Panc1 (cell line): ENCODE data around the gene CCDC85A. TPM values are rescaled to one million over a fixed set of nuclear protein-coding genes. Genes with fewer than 3 reads are reported as not detected.

ENCODE experiments used
- ATAC-seq: fragments of 200-7000 bp; cut with Tn5 transposase; 2 replicates; pipeline ENCODE4 v1.9.1; 2020; ENCODE audit warnings: mild to moderate bottlenecking, moderate library complexity
- BruUV-seq: library from RNA; stranded (reverse); fragments of 400-500 nt; replicated peaks from 2 replicates; lab custom pipeline; 2021; lab: Mats Ljungman, UMichigan
- CTCF ChIA-PET: fragments of 300-600 bp; sonication (Branson Sonifier 250); formaldehyde crosslinking; loops from one replicate; lab custom pipeline; 2022; ENCODE audit warnings: antibody characterized with exemption; lab: Charles Lee
- POLR2A ChIA-PET: fragments of 300-600 bp; sonication (Branson Sonifier 250); formaldehyde crosslinking; loops from one replicate; lab custom pipeline; 2022; ENCODE audit warnings: antibody characterized with exemption; lab: Charles Lee
- DNase-seq: peaks from one replicate; pipeline ENCODE4 v3.0.0-alpha.2; 2010; ENCODE audit warnings: low read depth, low spot score
- H3K27ac ChIP-seq: 2 replicates; pipeline ENCODE4 v1.5.1; 2011; ENCODE audit warnings: mild to moderate bottlenecking, low read length, inconsistent platforms
- H3K27me3 ChIP-seq: fragments of 200-500 bp; sonication (Bioruptor generic); 2 replicates; pipeline ENCODE4 v1.6.0; 2014; ENCODE audit warnings: low read length, inconsistent platforms; ENCODE audit not compliant: control insufficient read depth, insufficient read depth
- H3K36me3 ChIP-seq: fragments of 200-500 bp; sonication (Bioruptor generic); 2 replicates; pipeline ENCODE4 v1.5.1; 2014; ENCODE audit warnings: inconsistent platforms, mild to moderate bottlenecking, low read length, moderate library complexity; ENCODE audit not compliant: control insufficient read depth, insufficient read depth
- H3K4me1 ChIP-seq: 2 replicates; pipeline ENCODE4 v1.5.1; 2011; ENCODE audit warnings: inconsistent platforms, mild to moderate bottlenecking, low read length, moderate library complexity; ENCODE audit not compliant: control insufficient read depth, insufficient read depth
- H3K4me3 ChIP-seq, 2 experiments: 2 replicates each; pipeline ENCODE4 v1.5.1; 2011 to 2012; ENCODE audit warnings: low read depth in 2 of 2, low read length in 2 of 2, mild to moderate bottlenecking in 2 of 2, inconsistent platforms in 1 of 2, moderate library complexity in 1 of 2
- H3K9me3 ChIP-seq: fragments of 200-500 bp; sonication (Bioruptor generic); 2 replicates; pipeline ENCODE4 v1.5.1; 2014; ENCODE audit warnings: low read depth, mild to moderate bottlenecking, inconsistent platforms, low read length, moderate library complexity; ENCODE audit not compliant: control insufficient read depth, insufficient read depth
- POLR2AphosphoS5 ChIP-seq: IDR thresholded peaks from 2 replicates; pipeline ENCODE4 v1.6.1; 2012; ENCODE audit warnings: mild to moderate bottlenecking, low read depth, low read length, moderate library complexity
- SIN3A ChIP-seq: IDR thresholded peaks from 2 replicates; pipeline ENCODE4 v1.6.1; 2012; ENCODE audit warnings: low read depth, mild to moderate bottlenecking, low read length, moderate library complexity, borderline replicate concordance; ENCODE audit not compliant: insufficient read depth
- TCF7L2 ChIP-seq: IDR thresholded peaks from 2 replicates; pipeline ENCODE4 v1.6.1; 2011; ENCODE audit warnings: mild to moderate bottlenecking, low read depth, low read length, inconsistent platforms
- in situ Hi-C: cut with HindIII; loops from 2 replicates; pipeline ENCODE4 v1.10.0; 2016; ENCODE audit warnings: low sequenced_read_pairs, low pct_unique_long_range_greater_than_20kb
- intact Hi-C: fragments of 100-400 bp; cut with micrococcal nuclease; formaldehyde crosslinking; loops from one replicate; pipeline ENCODE4 v1.10.0; 2022; ENCODE audit not compliant: unreplicated experiment
- total RNA-seq: library from RNA; stranded (reverse); gene quantifications from one replicate; pipeline ENCODE4 v1.2.1, GENCODE V29; 2021; ENCODE audit not compliant: unreplicated experiment
- TF ChIP-seq, protein P1 (sequence below), 2 experiments: IDR thresholded peaks; 2 replicates each; pipeline ENCODE4 v1.6.1; 2011 to 2012; ENCODE audit warnings: low read depth in 2 of 2, control low read depth in 1 of 2, low read length in 1 of 2, mild to moderate bottlenecking in 1 of 2, moderate library complexity in 1 of 2; ENCODE audit not compliant: insufficient read depth in 1 of 2
- TF ChIP-seq, protein P2 (sequence below): fragments of 450-650 bp; IDR thresholded peaks from 2 replicates; pipeline ENCODE4 v1.5.1; 2017; ENCODE audit warnings: mild to moderate bottlenecking

Gene CCDC85A
- total RNA-seq, 1 experiment from 2014 or later = 0.05 TPM

DNA sequence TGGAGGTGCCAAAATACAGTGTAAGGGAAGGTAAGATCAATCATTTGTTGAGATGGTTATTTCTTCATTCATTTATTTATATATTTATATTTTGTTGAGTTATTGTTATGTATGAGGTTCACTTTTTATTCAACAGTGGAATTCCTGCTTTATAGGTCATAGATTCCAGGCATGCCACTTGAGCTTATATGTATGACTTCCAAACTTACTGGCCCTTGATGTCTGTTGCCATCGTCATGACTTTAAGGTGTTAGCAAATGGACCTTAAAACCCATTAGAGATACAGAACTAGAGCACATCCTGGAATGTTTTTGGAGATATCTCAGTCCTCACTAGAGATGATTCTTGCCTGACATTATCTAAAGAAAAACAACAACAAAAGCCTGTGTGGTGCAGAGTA lies 25.9 kb downstream of the CCDC85A start:
- no peak overlapping the region for H3K4me3 ChIP-seq
- ChIA-PET POLR2A (no interaction called here), CTCF (interaction anchor here (0.5 kb wide), 1 partner anchor 26 kb away, joined by 3 read pairs; the partner anchor contains the start of gene CCDC85A)
- H3K4me1 ChIP-seq = no peaks in the 10 kb centered on the region
- H3K9me3 ChIP-seq = no peaks in the 10 kb centered on the region
- H3K27me3 ChIP-seq = no peaks in the 10 kb centered on the region
- intact Hi-C loops = no loop called here
- H3K27ac ChIP-seq = no peak overlapping the region
- TF ChIP-seq, protein P1, sequence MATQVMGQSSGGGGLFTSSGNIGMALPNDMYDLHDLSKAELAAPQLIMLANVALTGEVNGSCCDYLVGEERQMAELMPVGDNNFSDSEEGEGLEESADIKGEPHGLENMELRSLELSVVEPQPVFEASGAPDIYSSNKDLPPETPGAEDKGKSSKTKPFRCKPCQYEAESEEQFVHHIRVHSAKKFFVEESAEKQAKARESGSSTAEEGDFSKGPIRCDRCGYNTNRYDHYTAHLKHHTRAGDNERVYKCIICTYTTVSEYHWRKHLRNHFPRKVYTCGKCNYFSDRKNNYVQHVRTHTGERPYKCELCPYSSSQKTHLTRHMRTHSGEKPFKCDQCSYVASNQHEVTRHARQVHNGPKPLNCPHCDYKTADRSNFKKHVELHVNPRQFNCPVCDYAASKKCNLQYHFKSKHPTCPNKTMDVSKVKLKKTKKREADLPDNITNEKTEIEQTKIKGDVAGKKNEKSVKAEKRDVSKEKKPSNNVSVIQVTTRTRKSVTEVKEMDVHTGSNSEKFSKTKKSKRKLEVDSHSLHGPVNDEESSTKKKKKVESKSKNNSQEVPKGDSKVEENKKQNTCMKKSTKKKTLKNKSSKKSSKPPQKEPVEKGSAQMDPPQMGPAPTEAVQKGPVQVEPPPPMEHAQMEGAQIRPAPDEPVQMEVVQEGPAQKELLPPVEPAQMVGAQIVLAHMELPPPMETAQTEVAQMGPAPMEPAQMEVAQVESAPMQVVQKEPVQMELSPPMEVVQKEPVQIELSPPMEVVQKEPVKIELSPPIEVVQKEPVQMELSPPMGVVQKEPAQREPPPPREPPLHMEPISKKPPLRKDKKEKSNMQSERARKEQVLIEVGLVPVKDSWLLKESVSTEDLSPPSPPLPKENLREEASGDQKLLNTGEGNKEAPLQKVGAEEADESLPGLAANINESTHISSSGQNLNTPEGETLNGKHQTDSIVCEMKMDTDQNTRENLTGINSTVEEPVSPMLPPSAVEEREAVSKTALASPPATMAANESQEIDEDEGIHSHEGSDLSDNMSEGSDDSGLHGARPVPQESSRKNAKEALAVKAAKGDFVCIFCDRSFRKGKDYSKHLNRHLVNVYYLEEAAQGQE (IDR thresholded peaks at IDR 0.05; ENCODE audit: insufficient read depth in 1 of 2, low read depth in 2 of 2, low read length in 1 of 2) = no peak
- TF ChIP-seq, protein P2, sequence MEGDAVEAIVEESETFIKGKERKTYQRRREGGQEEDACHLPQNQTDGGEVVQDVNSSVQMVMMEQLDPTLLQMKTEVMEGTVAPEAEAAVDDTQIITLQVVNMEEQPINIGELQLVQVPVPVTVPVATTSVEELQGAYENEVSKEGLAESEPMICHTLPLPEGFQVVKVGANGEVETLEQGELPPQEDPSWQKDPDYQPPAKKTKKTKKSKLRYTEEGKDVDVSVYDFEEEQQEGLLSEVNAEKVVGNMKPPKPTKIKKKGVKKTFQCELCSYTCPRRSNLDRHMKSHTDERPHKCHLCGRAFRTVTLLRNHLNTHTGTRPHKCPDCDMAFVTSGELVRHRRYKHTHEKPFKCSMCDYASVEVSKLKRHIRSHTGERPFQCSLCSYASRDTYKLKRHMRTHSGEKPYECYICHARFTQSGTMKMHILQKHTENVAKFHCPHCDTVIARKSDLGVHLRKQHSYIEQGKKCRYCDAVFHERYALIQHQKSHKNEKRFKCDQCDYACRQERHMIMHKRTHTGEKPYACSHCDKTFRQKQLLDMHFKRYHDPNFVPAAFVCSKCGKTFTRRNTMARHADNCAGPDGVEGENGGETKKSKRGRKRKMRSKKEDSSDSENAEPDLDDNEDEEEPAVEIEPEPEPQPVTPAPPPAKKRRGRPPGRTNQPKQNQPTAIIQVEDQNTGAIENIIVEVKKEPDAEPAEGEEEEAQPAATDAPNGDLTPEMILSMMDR = no peak
- no peak for TF ChIP-seq SIN3A
- no peak for TF ChIP-seq TCF7L2
- no peak for TF ChIP-seq POLR2AphosphoS5
- no peaks in the 10 kb centered on the region for H3K36me3 ChIP-seq
- in situ Hi-C loops = no loop called here
- ATAC-seq (no peak), DNase-seq (no peak)
- no TSS peak for BruUV-seq

DNA sequence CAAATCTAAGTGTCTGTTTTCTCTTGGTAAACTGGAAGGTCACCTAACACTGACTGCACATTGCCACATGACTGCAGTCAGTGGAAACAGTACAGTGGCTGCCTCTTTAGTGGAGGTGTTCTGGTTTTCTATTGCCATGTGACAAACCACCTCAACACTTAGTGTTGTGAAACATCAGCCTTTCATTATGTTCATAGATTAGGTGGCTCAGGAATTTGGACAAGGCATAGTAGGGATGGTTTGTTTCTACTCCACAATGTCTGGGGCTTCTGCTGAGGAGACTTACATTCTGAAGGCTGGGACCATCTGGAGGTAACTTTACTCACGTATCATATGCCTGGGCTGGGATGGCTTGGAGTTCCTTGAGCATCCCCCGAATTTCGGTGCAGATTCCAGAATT lies 26.5 kb downstream of the CCDC85A start:
- no peaks in the 10 kb centered on the region for H3K27me3 ChIP-seq
- CTCF ChIA-PET = interaction anchor here (0.5 kb wide), 1 partner anchor 27 kb away, joined by 3 read pairs; the partner anchor contains the start of gene CCDC85A
- ATAC-seq (no peak), DNase-seq (no peak)
- no peaks in the 10 kb centered on the region for H3K9me3 ChIP-seq
- no peak overlapping the region for H3K27ac ChIP-seq
- no peak overlapping the region for H3K4me3 ChIP-seq
- TF ChIP-seq SIN3A = no peak
- TF ChIP-seq, protein P2 = no peak
- H3K4me1 ChIP-seq = no peaks in the 10 kb centered on the region
- POLR2A ChIA-PET = no interaction called here
- in situ Hi-C loops = no loop called here
- BruUV-seq = no TSS peak
- no peaks in the 10 kb centered on the region for H3K36me3 ChIP-seq
- intact Hi-C loops = no loop called here
